Neuronal stem cell (in vitro differentiated cells): ENCODE measurements around the gene MPZL2.

Experiments used
- DNase-seq: peaks from one replicate; pipeline ENCODE4 v3.0.0-alpha.2; 2013; ENCODE audit warnings: low spot score
- H2AFZ ChIP-seq: one replicate; pipeline ENCODE4 v1.6.1; 2013; ENCODE audit warnings: mild to moderate bottlenecking, low read length, inconsistent platforms
- H2AK5ac ChIP-seq: 2 replicates; pipeline ENCODE4 v1.6.1; 2013; ENCODE audit warnings: low read depth, mild to moderate bottlenecking, inconsistent platforms, low read length, moderate library complexity, mixed read lengths
- H2BK120ac ChIP-seq: 2 replicates; pipeline ENCODE4 v1.6.1; 2013; ENCODE audit warnings: low read depth, mild to moderate bottlenecking, inconsistent platforms, low read length, moderate library complexity, mixed read lengths
- H2BK12ac ChIP-seq: one replicate; pipeline ENCODE4 v1.6.1; 2013; ENCODE audit warnings: low read length, inconsistent platforms
- H2BK15ac ChIP-seq: 2 replicates; pipeline ENCODE4 v1.6.1; 2013; ENCODE audit warnings: mild to moderate bottlenecking, low read length, inconsistent platforms, mixed read lengths
- H2BK5ac ChIP-seq: one replicate; pipeline ENCODE4 v1.6.1; 2013; ENCODE audit warnings: inconsistent platforms, mild to moderate bottlenecking, low read length, moderate library complexity
- H3K14ac ChIP-seq: one replicate; pipeline ENCODE4 v1.6.1; 2013; ENCODE audit warnings: low read length, inconsistent platforms
- H3K18ac ChIP-seq: 2 replicates; pipeline ENCODE4 v1.6.1; 2013; ENCODE audit warnings: low read length, inconsistent platforms
- H3K23ac ChIP-seq: 2 replicates; pipeline ENCODE4 v1.6.1; 2013; ENCODE audit warnings: low read depth, mild to moderate bottlenecking, mixed read lengths, low read length, inconsistent platforms; ENCODE audit not compliant: poor library complexity
- H3K27ac ChIP-seq: replicated peaks from 3 replicates; pipeline ENCODE4 v1.5.1; 2013; ENCODE audit warnings: low read length, inconsistent platforms
- H3K27me3 ChIP-seq, 3 experiments: 2 replicates each; pipeline ENCODE4 v1.6.1; 2013; ENCODE audit warnings: low read length in 3 of 3, mild to moderate bottlenecking in 2 of 3, inconsistent platforms in 1 of 3, low read depth in 1 of 3, mixed read lengths in 1 of 3, moderate library complexity in 1 of 3; ENCODE audit not compliant: control insufficient read depth in 3 of 3, insufficient read depth in 3 of 3
- H3K36me3 ChIP-seq, 2 donors: replicated peaks in 1 of 2; 2 replicates each; pipeline ENCODE4 v1.6.1; 2013; ENCODE audit warnings: low read length in 2 of 2; ENCODE audit not compliant: control insufficient read depth in 2 of 2, insufficient read depth in 2 of 2
- H3K4ac ChIP-seq: 2 replicates; pipeline ENCODE4 v1.6.1; 2013; ENCODE audit warnings: inconsistent platforms, mild to moderate bottlenecking, low read length, moderate library complexity
- H3K4me1 ChIP-seq, 2 donors: 1 replicate in 1 of 2; 2 replicates in 1 of 2; pipeline ENCODE4 v1.6.1; 2013; ENCODE audit warnings: low read length in 2 of 2, low read depth in 1 of 2; ENCODE audit not compliant: control insufficient read depth in 2 of 2, insufficient read depth in 1 of 2
- H3K4me2 ChIP-seq: one replicate; pipeline ENCODE4 v1.6.1; 2013; ENCODE audit warnings: mild to moderate bottlenecking, low read length, inconsistent platforms; ENCODE audit not compliant: insufficient read depth, poor library complexity, severe bottlenecking
- H3K4me3 ChIP-seq, 2 donors: 2 replicates each; pipeline ENCODE4 v1.5.1; 2013; ENCODE audit warnings: low read length in 2 of 2, mild to moderate bottlenecking in 2 of 2, inconsistent platforms in 1 of 2, moderate library complexity in 1 of 2
- H3K79me1 ChIP-seq: one replicate; pipeline ENCODE4 v1.6.1; 2013; ENCODE audit warnings: low read depth, mild to moderate bottlenecking, inconsistent platforms, low read length, moderate library complexity
- H3K9ac ChIP-seq: one replicate; pipeline ENCODE4 v1.6.1; 2013; ENCODE audit warnings: mild to moderate bottlenecking, low read depth, low read length, inconsistent platforms; ENCODE audit not compliant: poor library complexity
- H3K9me3 ChIP-seq, 2 donors: replicated peaks in 1 of 2; 2 replicates each; pipeline versions ENCODE3 to v1.6.1; 2013; ENCODE audit warnings: low read length in 2 of 2, mild to moderate bottlenecking in 2 of 2, inconsistent platforms in 1 of 2, low read depth in 1 of 2, mixed read lengths in 1 of 2, moderate library complexity in 1 of 2; ENCODE audit not compliant: control insufficient read depth in 2 of 2, insufficient read depth in 1 of 2
- H4K8ac ChIP-seq: one replicate; pipeline ENCODE4 v1.6.1; 2013; ENCODE audit warnings: low read depth, mild to moderate bottlenecking, inconsistent platforms, low read length, moderate library complexity
- H4K91ac ChIP-seq: one replicate; pipeline ENCODE4 v1.6.1; 2013; ENCODE audit warnings: low read length, low read depth, mild to moderate bottlenecking, inconsistent platforms; ENCODE audit not compliant: poor library complexity
- WGBS, 2 donors: extraction: QIAGEN DNeasy Blood & Tissue Kit; methylation state at CpG; one replicate each; pipeline ENCODE4 v1.1.7; 2013; ENCODE audit warnings: missing lambda C conversion rate in 2 of 2, mixed read lengths in 1 of 2; ENCODE audit not compliant: insufficient read length in 2 of 2, insufficient replicate concordance in 1 of 2; ENCODE audit errors: extremely low coverage in 2 of 2; 5-methylcytosine and 5-hydroxymethylcytosine counted together

MPZL2 gene

DNA sequence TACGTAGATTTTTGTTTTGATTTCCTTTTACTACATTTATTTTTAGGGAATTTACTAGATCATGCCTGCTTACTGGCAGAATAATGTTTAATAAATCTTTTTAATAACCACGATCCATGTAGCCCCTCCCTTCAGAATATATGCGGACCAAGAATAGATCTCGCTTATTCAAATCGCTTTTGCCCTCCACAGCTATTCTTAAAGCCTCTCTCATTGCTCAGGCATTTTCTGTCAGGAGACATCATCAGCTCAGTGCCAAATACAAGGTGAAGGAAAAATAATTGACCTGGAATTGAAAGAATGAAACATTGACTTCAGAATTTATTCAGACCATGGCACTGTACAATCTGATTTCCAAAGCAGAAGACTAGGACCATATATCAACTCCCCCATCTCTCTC, 29.3 kb downstream of the MPZL2 start:
- no peak overlapping the region for H3K18ac ChIP-seq
- no peak overlapping the region for H2BK12ac ChIP-seq
- no peak for DNase-seq
- no peak overlapping the region for H2BK120ac ChIP-seq
- no peak overlapping the region for H3K23ac ChIP-seq
- no peak overlapping the region for H2BK15ac ChIP-seq
- H4K91ac ChIP-seq = no peak overlapping the region
- peaks cover 0 to 17% (median 0%) of the 10 kb centered on the region in 3 experiments for H3K27me3 ChIP-seq
- no peak overlapping the region for H3K4me3 ChIP-seq
- H3K4me2 ChIP-seq = no peak overlapping the region
- no peak overlapping the region for H3K27ac ChIP-seq
- H3K9ac ChIP-seq = no peak overlapping the region
- no peaks in the 10 kb centered on the region for H3K4me1 ChIP-seq
- H2BK5ac ChIP-seq = no peak overlapping the region
- H2AFZ ChIP-seq = no peak overlapping the region
- H3K9me3 ChIP-seq = no peaks in the 10 kb centered on the region
- H4K8ac ChIP-seq = no peak overlapping the region
- WGBS, 2 donors = no CpG with 5 or more reads among the region's 5 CpGs
- no peaks in the 10 kb centered on the region for H3K79me1 ChIP-seq
- H3K36me3 ChIP-seq = no peaks in the 10 kb centered on the region
- no peak overlapping the region for H3K4ac ChIP-seq
- no peak overlapping the region for H3K14ac ChIP-seq
- no peak overlapping the region for H2AK5ac ChIP-seq

DNA sequence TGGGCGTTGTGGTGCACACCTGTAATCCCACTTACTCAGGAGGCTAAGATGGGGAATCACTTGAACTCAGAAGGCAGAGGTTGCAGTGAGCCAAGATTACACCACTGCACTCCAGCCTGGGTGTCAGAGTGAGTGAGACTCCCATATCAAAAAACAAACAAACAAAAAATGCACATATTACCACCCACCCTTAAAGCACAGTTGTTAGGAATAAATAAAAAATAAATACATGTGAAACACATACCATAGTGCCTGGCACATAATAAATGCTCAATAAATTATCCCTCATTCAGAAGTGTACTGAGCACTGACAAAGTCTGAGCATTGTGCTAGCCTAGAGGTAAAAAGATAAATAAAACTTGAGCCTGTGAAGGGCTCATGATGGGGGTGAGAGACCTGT, 30.2 kb downstream of the MPZL2 start:
- Histone ChIP-seq H3K14ac (no peak overlapping the region), H2BK15ac (no peak overlapping the region), H3K79me1 (no peaks in the 10 kb centered on the region), H2AFZ (no peak overlapping the region), H3K27me3 (peaks cover 0 to 16% (median 0%) of the 10 kb centered on the region in 3 experiments), H3K4me3 (no peak overlapping the region), H3K36me3 (no peaks in the 10 kb centered on the region), H2BK120ac (no peak overlapping the region), H3K9ac (no peak overlapping the region), H3K18ac (no peak overlapping the region), H3K4ac (no peak overlapping the region), H3K4me1 (no peaks in the 10 kb centered on the region), H4K91ac (no peak overlapping the region), H2BK5ac (no peak overlapping the region), H2AK5ac (no peak overlapping the region), H3K4me2 (no peak overlapping the region), H4K8ac (no peak overlapping the region), H3K9me3 (no peaks in the 10 kb centered on the region), H3K23ac (no peak overlapping the region), H2BK12ac (no peak overlapping the region), H3K27ac (no peak overlapping the region)
- no peak for DNase-seq
- no CpG with 5 or more reads among the region's 1 CpG for WGBS, 2 donors

DNA sequence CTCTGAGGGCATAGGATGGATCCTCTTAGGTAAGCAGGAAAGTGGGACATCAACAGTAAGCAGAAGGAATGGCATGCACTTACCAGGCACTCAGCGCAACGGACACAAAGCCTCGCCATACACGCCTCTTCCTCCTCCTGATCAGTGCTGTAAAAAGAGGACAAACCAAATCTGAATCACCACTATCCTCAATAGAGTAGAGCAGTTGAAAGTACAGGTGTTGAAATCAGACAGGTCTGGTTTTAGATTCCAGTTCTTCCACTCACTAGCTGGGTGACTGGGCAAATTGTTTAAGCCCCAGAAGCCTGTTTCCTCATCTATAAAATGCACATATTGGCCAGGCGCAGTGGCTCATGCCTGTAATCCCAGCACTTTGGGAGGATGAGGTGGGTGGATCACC, 30.7 kb downstream of the MPZL2 start:
- no peak overlapping the region for H3K27ac ChIP-seq
- H2BK5ac ChIP-seq = no peak overlapping the region
- H3K4ac ChIP-seq = no peak overlapping the region
- no peak overlapping the region for H2BK12ac ChIP-seq
- no peak for DNase-seq
- no peak overlapping the region for H3K23ac ChIP-seq
- no peak overlapping the region for H3K9ac ChIP-seq
- no peaks in the 10 kb centered on the region for H3K4me1 ChIP-seq
- H2BK120ac ChIP-seq = no peak overlapping the region
- peaks cover 0 to 15% (median 0%) of the 10 kb centered on the region in 3 experiments for H3K27me3 ChIP-seq
- H3K79me1 ChIP-seq = no peaks in the 10 kb centered on the region
- no peak overlapping the region for H3K4me2 ChIP-seq
- H4K91ac ChIP-seq = no peak overlapping the region
- H3K18ac ChIP-seq = no peak overlapping the region
- H3K36me3 ChIP-seq = no peaks in the 10 kb centered on the region
- no peak overlapping the region for H2BK15ac ChIP-seq
- H2AK5ac ChIP-seq = no peak overlapping the region
- no CpG with 5 or more reads among the region's 5 CpGs for WGBS, 2 donors
- no peak overlapping the region for H3K4me3 ChIP-seq
- no peaks in the 10 kb centered on the region for H3K9me3 ChIP-seq
- no peak overlapping the region for H4K8ac ChIP-seq
- no peak overlapping the region for H3K14ac ChIP-seq
- no peak overlapping the region for H2AFZ ChIP-seq

DNA sequence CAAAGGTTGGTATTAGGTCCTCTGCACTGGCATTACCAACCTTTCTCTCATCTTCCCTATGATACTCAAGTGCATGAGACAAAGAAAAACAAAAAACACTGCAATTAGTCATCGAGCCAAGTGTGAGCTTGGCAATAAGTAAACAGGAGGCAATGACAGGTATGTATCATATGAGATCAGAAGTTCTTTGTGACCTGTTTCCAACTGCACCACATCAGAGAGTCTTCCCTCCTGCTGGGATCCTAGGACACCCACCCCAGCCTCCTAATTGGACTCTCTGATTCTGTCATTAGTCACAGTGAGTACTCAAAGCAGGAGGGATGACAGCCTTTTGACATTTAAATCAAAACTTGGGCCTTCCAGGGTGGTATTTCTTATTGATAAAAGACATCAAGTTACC, 31.4 kb downstream of the MPZL2 start:
- Histone ChIP-seq H2BK15ac (no peak overlapping the region), H3K14ac (no peak overlapping the region), H3K27ac (no peak overlapping the region), H2BK5ac (no peak overlapping the region), H3K18ac (no peak overlapping the region), H3K4me1 (no peaks in the 10 kb centered on the region), H3K4me3 (no peak overlapping the region), H3K9ac (no peak overlapping the region), H3K4me2 (no peak overlapping the region), H2BK120ac (no peak overlapping the region), H3K27me3 (peaks cover 0 to 16% (median 0%) of the 10 kb centered on the region in 3 experiments), H3K23ac (no peak overlapping the region), H3K4ac (no peak overlapping the region), H2BK12ac (no peak overlapping the region), H2AK5ac (no peak overlapping the region), H4K91ac (no peak overlapping the region), H4K8ac (no peak overlapping the region), H3K79me1 (no peaks in the 10 kb centered on the region), H3K9me3 (no peaks in the 10 kb centered on the region), H2AFZ (no peak overlapping the region), H3K36me3 (no peaks in the 10 kb centered on the region)
- WGBS, 2 donors = no CpG with 5 or more reads among the region's 1 CpG
- DNase-seq = no peak
